ENCODE measurements around the gene ORC6.

The ORC6 gene

DNA sequence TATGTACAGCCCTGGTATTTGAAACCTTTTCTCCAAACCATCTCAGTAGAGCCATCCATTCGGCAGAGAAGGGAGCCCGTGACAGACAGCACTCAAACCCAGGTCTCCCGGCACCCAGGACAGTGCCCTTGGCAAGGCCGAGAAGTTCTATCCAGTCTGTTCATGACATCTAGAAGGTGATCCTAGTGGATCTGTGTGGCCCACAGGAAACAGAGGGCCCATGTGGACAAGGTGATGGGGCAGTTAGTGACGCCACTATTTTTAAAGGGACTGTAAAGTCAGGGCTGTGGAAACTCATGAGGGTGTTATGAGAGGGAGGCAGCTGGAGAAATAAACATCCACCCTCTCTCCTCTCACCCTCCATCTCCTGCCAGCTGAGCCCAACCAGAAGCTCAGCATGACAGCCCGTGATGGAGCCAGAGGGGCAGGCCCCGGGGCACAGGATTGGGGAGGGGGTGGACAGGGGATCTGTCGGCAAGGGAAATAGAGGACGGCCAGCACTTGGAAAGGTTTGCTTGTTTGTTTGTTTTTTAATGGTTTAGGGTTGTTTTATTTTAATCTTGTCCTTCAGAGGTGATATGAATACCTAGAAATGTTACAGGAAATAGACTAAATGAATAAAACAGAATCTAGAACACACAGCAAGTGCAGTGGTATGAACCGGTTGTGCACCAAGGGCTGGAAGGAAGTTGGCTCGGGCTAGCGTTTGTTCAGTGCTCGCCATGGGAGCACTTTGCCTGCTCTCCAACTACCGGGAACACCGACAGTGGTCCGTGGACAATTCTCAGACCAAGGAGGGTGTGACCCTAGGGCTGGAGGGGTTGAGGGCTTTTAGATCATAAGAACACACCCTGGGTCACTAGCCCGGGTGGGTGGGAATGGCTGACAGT is 41.6 kb downstream of the ORC6 start (continued):
- TF ChIP-seq, protein P1, sequence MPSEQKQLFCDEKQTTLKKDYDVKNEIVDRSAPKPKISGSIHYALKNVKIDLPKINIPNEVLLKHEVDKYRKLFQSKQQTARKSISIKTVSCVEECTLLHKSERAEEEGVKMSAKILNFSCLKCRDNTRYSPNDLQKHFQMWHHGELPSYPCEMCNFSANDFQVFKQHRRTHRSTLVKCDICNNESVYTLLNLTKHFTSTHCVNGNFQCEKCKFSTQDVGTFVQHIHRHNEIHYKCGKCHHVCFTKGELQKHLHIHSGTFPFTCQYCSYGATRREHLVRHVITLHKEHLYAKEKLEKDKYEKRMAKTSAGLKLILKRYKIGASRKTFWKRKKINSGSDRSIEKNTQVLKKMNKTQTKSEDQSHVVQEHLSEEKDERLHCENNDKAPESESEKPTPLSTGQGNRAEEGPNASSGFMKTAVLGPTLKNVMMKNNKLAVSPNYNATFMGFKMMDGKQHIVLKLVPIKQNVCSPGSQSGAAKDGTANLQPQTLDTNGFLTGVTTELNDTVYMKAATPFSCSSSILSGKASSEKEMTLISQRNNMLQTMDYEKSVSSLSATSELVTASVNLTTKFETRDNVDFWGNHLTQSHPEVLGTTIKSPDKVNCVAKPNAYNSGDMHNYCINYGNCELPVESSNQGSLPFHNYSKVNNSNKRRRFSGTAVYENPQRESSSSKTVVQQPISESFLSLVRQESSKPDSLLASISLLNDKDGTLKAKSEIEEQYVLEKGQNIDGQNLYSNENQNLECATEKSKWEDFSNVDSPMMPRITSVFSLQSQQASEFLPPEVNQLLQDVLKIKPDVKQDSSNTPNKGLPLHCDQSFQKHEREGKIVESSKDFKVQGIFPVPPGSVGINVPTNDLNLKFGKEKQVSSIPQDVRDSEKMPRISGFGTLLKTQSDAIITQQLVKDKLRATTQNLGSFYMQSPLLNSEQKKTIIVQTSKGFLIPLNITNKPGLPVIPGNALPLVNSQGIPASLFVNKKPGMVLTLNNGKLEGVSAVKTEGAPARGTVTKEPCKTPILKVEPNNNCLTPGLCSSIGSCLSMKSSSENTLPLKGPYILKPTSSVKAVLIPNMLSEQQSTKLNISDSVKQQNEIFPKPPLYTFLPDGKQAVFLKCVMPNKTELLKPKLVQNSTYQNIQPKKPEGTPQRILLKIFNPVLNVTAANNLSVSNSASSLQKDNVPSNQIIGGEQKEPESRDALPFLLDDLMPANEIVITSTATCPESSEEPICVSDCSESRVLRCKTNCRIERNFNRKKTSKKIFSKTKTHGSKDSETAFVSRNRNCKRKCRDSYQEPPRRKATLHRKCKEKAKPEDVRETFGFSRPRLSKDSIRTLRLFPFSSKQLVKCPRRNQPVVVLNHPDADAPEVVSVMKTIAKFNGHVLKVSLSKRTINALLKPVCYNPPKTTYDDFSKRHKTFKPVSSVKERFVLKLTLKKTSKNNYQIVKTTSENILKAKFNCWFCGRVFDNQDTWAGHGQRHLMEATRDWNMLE (tag by site-specific recombination; conservative IDR thresholded peaks at IDR 0.05; ENCODE audit: low read depth) = no peak
- TF ChIP-seq ZNF514 (tag by site-specific recombination; IDR thresholded peaks at IDR 0.05) = no peak
- TF ChIP-seq PRDM2 (tag by site-specific recombination; IDR thresholded peaks at IDR 0.05; ENCODE audit: borderline replicate concordance) = no peak
- TF ChIP-seq PRDM10 (tag by site-specific recombination; IDR thresholded peaks at IDR 0.05) = 0 out of 2 replicates have a peak, but pooled peaks have one; percentile 28
- TF ChIP-seq ZNF670 (tag by site-specific recombination; IDR thresholded peaks at IDR 0.05; ENCODE audit: low read depth) = no peak
- TF ChIP-seq ZNF600 (tag by site-specific recombination; IDR thresholded peaks at IDR 0.05) = no peak
- no peak for TF ChIP-seq ZBTB44 (tag by site-specific recombination; IDR thresholded peaks at IDR 0.05)
- no peak for TF ChIP-seq YY1 (tag by site-specific recombination; IDR thresholded peaks at IDR 0.05)
- no peak for TF ChIP-seq ZBTB11 (tag by site-specific recombination; conservative IDR thresholded peaks at IDR 0.05; ENCODE audit: low read depth)

Data from HEK293 (cell line).